Posterior cingulate gyrus (tissue), 11 donors: ENCODE data around the gene KRTAP2-2.
A peak's percentile ranks its signal among the peaks of the same experiment; 100 is the strongest.

Experiments
- DNase-seq, 10 donors: peaks; one replicate each; pipeline versions ENCODE4 v3.0.0 to v3.0.0-alpha.2; 2020 to 2021; ENCODE audit warnings: mixed read lengths in 3 of 10
- intact Hi-C: fragments of 100-400 bp; cut with DNase I; formaldehyde crosslinking; loops from one replicate; pipeline ENCODE4 v1.15.1; 2023

KRTAP2-2 gene

DNA sequence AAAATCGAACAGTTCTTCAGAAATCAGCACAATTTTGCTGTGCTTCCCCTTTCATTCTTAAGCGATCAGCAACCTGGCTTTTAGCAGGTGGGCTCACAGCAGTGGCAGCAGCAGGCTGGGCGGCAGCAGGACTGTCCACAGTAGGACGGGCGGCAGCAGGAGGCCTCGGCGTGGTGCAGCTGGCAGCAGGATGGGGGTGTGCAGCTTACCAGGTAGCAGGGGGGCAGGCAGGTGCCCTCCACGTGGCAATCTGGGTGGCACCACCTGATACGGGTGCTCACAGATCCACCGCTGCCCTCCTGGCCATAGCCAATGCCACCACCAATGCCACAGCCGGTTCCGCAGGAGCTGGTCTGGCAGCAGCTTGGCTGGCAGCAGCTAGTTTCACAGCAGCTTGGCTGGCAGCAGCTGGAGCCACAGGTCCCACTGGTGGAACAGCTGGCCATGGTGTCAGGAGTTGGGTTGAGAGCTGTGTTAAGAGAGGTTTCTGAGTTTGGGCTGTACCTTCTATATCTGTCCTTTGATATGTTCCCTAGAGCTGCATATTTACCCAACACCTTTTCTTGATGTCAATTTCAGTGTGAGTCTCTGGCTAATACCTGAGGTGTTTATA lies 25.3 kb downstream of the KRTAP2-2 start, which contains the start of gene KRTAP1-4:
KRTAP1-4 (minus strand) TSS at position 563 of the 613 bp plus-strand sequence; CDS start at position 446, 117 bp downstream.
- peak in 2 of 10 donors; percentile 44 to 74 for DNase-seq
- intact Hi-C loops, result no loop called here

DNA sequence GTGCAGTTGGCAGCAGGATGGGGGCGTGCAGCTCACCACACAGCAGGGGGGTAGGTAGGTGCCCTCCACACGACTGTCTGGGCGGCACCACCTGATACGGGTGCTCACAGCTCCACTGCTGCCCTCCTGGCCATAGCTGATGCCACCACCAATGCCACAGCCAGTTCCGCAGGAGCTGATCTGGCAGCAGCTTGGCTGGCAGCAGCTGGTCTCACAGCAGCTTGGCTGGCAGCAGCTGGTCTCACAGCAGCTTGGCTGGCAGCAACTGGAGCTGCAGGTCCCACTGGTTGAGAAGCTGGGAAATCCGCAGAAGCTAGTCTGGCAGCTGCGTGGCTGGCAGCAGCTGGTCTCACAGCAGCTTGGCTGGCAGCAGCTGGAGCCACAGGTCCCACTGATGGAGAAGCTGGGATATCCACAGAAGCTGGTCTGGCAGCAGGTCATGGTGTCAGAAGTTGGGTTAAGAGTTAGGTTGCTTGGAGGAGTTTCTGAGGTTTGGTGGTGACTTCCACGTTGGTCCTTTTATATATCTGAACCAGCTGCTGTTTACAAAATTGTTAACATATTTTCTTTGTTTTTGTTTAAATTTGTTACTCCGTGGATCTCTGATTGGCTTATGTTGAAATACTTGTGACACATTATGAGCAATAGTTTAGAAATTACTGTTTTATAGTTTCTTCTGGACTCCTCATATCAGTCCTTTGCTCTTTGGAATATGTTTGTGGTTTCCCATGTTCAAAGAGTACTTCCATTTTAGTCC lies 28.1 kb downstream of the KRTAP2-2 start, which contains the start of gene KRTAP1-5:
KRTAP1-5 (minus strand) TSS at position 494 of the 757 bp plus-strand sequence; CDS start at position 441, 53 bp downstream.
- intact Hi-C loops, result no loop called here
- DNase-seq, result peak in 2 of 10 donors; percentile 59 to 80

DNA sequence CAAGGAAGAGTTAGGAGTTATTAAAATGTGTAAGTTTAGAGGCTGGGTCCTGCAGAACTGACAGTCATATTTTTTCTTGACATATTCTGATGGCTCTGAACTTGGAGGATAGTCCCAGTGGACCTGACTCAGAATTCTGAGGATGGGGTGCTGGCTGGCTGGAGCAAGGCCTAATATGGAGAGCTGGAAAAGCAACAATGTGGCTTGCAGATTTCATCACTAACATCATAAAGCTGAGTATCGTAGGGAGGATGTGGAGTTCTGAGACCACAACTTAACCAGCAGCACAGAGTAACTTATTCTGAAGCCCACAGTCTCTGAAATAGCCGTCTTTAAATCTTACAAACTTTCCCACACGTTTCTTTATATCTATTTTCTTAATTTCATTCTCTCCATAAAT lies 30.3 kb downstream of the KRTAP2-2 start:
- intact Hi-C loops, result no loop called here
- DNase-seq, result no peak

DNA sequence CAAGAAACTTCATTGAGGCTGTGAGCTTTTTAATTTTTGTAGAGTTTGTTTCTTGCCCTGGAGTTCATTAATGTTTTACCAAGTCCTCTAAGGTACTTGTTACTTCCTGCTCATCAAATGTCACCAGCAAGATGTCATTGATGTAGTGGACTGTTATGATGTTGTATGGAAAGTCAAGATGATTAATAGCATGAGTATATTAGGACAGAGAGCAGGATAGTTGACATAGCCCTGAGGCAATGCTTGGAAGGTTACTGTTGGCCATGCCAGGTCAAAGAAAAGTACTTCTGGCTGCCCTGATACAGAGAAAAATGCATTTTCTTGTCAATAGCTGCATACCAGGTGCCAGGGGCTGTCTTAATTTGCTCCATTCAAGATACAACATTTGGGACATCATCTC lies 34.7 kb downstream of the KRTAP2-2 start:
- no peak for DNase-seq
- intact Hi-C loops, result no loop called here

DNA sequence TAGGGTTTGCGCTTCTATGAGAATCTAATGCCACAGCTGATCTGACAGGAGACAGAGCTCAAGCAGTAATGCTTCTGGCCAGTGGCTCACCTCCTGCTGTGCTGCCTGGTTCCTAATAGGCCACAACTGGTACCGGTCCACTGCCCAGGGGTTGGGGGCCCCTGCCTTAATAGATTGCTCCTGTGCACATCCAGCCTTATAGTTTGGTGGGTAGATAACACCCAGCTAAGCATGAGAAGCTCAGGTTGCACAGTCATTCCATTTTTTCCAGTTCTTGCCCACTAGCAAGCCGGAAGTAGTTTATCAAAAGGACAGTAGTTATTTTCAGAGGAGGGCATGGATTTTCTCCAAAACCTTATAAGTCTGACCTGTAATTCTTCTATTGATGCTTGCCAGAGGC lies 35.6 kb downstream of the KRTAP2-2 start:
- intact Hi-C loops, result no loop called here
- no peak for DNase-seq

DNA sequence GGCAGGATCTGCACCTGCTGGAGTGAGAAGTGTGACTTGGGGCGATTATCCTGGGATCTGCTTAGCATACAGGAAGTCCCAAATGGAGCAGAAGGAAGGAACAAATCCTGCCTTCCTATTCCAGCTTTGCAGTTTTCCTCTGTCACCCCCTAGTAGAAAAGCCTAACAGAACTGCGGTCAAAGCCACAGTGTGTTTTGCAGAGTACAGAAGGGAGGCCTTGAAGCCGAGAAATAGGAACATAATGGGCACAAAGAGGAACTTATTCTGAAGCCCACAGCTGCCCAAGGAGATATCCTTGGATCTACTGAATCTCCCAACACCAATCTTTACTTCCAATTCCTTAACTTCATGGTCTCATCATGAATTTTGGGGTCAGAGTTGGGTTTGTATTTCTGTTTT lies 36.5 kb downstream of the KRTAP2-2 start:
- DNase-seq, result no peak
- intact Hi-C loops, result no loop called here

DNA sequence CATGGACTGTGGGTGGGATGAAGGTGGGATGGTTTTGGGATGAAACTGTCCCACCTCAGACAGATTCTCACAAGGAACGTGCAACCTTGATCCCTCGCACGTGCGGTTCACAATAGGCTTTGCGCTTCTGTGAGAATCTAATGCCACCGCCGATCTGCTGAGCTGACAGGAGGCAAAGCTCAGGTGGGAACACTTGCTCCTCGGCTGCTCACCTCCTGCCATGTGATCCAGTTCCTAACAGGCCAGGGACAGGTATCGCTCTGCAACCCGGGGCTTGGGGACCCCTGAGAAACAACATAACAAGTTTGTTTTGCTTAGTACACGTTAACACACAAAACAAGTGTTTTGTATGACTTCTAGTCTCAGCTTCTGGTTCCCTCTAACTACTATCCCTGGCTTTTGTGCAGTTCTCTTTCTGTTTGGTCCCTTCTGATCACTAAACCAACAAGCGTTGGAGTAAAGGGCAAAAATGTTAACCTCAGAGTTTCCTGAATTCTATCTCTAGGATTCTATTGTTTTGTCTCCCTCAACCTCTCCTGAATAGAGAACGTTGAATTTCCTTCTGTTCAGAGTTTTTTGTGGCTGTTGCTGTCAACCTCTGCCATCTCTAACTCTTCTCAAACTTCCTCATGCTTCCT lies 38.3 kb downstream of the KRTAP2-2 start:
- intact Hi-C loops, result no loop called here
- no peak for DNase-seq

DNA sequence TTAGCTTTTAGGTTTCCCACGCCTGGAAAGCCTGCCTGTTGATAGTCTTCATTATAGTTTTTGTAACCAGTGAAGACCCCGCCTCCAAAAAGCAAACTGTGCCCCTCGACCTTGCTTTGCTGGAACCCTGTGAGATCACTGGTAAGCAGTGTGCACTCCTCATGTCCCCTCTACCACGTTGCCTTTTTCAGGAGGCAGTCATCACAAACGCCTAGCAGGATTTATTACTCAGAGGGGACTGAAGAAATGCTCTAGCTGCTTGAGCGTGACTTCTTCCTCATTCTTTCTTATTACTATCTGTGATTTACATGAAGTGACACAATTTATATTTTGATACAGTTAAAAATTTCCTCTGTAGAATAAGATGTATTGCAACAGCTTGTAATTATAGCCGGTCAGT lies 39.6 kb downstream of the KRTAP2-2 start:
- intact Hi-C loops, result no loop called here
- DNase-seq, result no peak

DNA sequence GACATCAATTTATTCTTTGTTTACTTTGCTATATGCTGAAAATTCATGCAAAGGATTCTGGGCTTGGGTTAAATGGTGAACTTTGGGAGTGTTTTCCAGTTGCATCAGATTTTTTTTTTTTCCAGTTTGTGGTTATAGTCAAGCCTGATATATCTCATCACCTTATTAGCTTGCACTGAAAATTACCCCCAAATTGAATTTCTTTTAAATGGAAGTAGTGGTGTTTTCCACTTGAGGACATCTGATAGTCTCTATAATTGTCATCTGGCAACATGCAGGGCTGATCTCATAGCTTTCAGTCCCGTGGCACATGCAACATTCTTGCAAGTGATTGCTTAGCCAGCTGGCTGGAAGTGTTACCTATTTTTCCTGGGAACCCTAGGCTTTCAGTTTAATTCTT lies 41.4 kb downstream of the KRTAP2-2 start:
- intact Hi-C loops, result no loop called here
- no peak for DNase-seq

DNA sequence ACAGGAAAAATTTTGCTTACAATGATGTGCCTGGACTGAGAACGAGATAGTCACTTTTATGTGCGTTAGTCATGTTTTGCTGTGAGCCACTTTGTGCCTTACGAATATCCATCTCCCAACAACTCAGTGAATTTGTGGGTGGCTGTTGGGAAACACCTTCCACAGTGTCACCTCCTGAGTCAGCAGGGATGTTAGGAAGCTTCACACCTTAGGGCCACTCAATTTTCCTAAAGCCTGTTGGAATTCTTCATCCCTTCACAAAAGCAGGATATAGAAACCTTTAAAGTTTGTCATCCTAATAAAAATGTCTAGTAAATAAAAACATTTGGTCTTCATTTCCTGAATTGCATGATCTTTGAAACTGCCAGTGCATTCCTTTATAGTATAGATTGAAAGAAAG lies 41.8 kb downstream of the KRTAP2-2 start:
- no peak for DNase-seq
- intact Hi-C loops, result no loop called here

DNA sequence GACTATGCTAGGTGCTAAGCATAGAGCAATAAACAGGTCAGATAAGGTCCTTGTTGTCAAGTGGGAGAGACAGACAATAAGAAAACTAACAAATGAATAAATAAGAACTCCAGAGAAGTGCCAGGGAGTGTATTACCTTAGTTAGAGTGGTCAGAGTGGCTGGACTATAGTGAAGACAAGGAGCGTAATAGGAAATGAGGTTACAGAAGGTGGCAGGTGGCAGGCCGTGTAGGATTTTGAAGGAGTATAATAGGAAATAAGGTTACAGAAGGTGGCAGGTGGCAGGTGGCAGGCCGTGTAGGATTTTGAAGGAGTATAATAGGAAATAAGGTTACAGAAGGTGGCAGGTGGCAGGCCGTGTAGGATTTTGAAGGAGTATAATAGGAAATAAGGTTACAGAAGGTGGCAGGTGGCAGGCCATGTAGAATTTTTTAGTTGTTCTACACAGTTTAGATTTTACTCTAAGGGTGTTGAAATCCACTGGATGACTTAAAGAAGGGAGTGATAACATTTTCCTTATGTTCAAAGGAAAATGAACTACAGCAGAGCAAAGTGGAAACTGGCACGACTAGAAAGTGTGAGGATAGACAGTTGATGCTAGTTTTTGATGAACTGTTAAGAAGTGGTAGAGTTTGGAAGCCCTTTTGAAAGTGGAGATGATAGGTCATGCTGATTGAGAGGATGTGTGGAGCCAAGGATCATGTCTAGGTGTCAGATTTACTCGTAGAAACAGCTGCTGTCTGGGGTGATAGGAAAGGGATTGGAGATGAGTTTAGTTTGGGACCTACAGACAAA lies 42.5 kb downstream of the KRTAP2-2 start:
- no peak for DNase-seq
- intact Hi-C loops, result no loop called here

DNA sequence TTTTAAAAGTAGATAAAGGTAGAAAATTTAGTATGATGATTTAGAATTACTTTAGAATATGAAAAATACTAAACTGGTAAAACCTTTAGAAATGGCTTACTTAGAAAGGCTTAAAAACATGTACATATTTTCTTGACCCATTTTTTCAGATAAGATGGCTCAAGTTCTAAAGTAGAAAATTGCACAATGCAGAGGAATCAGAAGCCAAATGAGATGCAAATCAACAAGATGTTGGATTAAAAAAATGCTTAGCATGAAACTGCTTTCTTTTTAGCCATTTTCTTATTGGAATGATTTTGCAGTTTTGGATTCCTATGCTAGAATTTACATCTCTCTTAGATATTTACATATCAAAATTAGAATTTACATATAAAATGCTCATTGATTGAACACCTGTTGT lies 44.6 kb downstream of the KRTAP2-2 start:
- DNase-seq, result no peak
- intact Hi-C loops, result no loop called here

DNA sequence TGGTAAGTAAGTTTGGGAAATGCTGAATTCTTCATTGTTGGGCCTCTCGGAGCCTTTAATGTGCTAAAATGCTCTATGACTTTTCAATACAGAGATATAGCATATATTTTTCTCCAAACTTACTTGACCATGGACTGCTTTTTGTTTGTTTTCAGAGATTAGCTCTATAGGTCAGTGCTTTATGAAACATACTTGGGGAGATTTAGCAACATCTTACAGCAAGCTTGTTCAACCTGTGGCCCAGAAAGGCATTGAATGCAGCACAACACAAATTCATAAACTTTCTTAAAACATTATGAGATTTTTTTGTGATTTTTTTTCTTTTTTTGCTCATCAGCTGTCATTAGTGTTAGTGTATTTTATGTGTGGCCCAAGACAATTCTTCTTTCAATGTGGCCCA lies 45.1 kb downstream of the KRTAP2-2 start:
- DNase-seq, result no peak
- intact Hi-C loops, result no loop called here

DNA sequence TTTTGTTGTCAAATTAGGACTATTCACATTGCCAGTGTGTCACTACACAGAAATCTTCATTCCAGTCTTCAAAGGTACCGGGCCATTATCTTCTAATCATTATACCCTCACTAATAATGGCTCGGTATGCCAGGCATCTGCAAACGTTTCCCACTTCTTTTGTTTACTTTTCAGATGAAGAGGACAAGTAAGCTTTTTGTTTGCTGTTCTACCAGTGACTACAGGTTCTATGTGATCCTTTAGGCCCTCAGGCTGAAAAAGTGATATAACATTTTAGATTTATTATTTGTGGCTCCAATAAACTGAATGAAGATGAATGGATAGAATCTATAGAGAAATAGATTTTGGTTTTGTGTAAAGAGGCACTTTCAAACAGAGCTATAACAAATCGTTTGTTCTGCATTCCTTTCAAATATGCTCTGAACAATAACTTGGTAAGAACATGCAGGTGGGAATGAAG lies 45.7 kb downstream of the KRTAP2-2 start:
- intact Hi-C loops, result no loop called here
- DNase-seq, result no peak

DNA sequence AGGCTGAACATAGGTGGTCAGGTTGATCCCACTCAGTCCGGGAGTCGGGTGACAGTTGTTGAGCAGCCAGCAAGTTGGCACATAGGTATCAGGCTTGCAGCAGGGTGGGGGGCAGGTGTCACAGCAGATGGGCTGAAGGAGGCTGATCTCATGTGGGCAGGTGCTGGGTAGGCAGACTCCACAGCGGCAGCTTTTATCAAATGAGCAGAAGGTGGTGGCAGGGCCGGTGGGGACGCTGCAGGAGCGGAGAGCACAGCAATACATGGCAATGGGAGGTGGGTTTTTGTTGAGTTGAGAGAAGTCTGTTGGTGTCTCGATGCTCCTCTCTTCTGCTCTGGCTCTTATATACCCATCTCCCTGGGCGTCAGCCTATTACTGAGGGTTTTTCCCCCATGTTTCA lies 46.2 kb downstream of the KRTAP2-2 start, which contains the start of gene KRTAP3-1:
KRTAP3-1 (minus strand) TSS at position 318 of the 400 bp plus-strand sequence; CDS start at position 264, 54 bp downstream.
- DNase-seq, result peak in 2 of 10 donors; percentile 47 to 72
- intact Hi-C loops, result no loop called here
